H9 (cell line): ENCODE results near the gene MST1. TPM values are rescaled to one million over a fixed set of nuclear protein-coding genes. Genes with fewer than 3 reads are reported as not detected.

ENCODE experiments used
- DNase-seq: peaks from one replicate; pipeline ENCODE4 v3.0.0-alpha.2; 2017
- H2AFZ ChIP-seq: one replicate; pipeline ENCODE4 v1.6.1; 2013; ENCODE audit warnings: mild to moderate bottlenecking, low read length, control low read depth, moderate library complexity
- H2AK5ac ChIP-seq: 2 replicates; pipeline ENCODE4 v1.6.1; 2013; ENCODE audit warnings: low read length, control low read depth, mixed read lengths; ENCODE audit not compliant: insufficient read length
- H2BK120ac ChIP-seq: one replicate; pipeline ENCODE4 v1.6.1; 2013; ENCODE audit warnings: low read depth, mild to moderate bottlenecking, low read length, control low read depth, inconsistent platforms; ENCODE audit not compliant: poor library complexity, severe bottlenecking
- H2BK12ac ChIP-seq: 2 replicates; pipeline ENCODE4 v1.6.1; 2013; ENCODE audit warnings: low read length, control low read depth, mixed read lengths, low read depth; ENCODE audit not compliant: insufficient read length
- H2BK15ac ChIP-seq: 2 replicates; pipeline ENCODE4 v1.6.1; 2013; ENCODE audit warnings: low read depth, low read length, control low read depth
- H2BK20ac ChIP-seq: one replicate; pipeline ENCODE4 v1.6.1; 2013; ENCODE audit warnings: low read depth, mild to moderate bottlenecking, low read length, control low read depth, inconsistent platforms; ENCODE audit not compliant: poor library complexity, severe bottlenecking
- H2BK5ac ChIP-seq: 2 replicates; pipeline ENCODE4 v1.6.1; 2013; ENCODE audit warnings: low read length, control low read depth, mixed read lengths; ENCODE audit not compliant: insufficient read length
- H3K14ac ChIP-seq: 2 replicates; pipeline ENCODE4 v1.6.1; 2013; ENCODE audit warnings: low read length, control low read depth; ENCODE audit not compliant: insufficient read depth
- H3K18ac ChIP-seq: 2 replicates; pipeline ENCODE4 v1.6.1; 2013; ENCODE audit warnings: low read depth, mild to moderate bottlenecking, mixed read lengths, low read length, control low read depth; ENCODE audit not compliant: insufficient read length
- H3K23ac ChIP-seq: 2 replicates; pipeline ENCODE4 v1.6.1; 2013; ENCODE audit warnings: low read length, control low read depth, mixed read lengths, low read depth; ENCODE audit not compliant: insufficient read length
- H3K23me2 ChIP-seq: 2 replicates; pipeline ENCODE4 v1.6.1; 2013; ENCODE audit warnings: low read depth, mild to moderate bottlenecking, mixed read lengths, low read length, control low read depth; ENCODE audit not compliant: insufficient read length, poor library complexity, severe bottlenecking
- H3K27ac ChIP-seq: 2 replicates; pipeline ENCODE4 v1.5.1; 2013; ENCODE audit warnings: low read length, control low read depth, mixed read lengths, low read depth; ENCODE audit not compliant: insufficient read length
- H3K27me3 ChIP-seq: 2 replicates; pipeline ENCODE4 v1.6.1; 2013; ENCODE audit warnings: low read length, control low read depth, inconsistent platforms; ENCODE audit not compliant: insufficient read depth
- H3K4ac ChIP-seq: 2 replicates; pipeline ENCODE4 v1.6.1; 2013; ENCODE audit warnings: low read depth, mild to moderate bottlenecking, control low read depth, inconsistent platforms, low read length, moderate library complexity
- H3K4me1 ChIP-seq: 2 replicates; pipeline ENCODE4 v1.6.1; 2013; ENCODE audit warnings: low read length, control low read depth, inconsistent platforms; ENCODE audit not compliant: insufficient read depth
- H3K4me2 ChIP-seq: 2 replicates; pipeline ENCODE4 v1.6.1; 2013; ENCODE audit warnings: low read length, control low read depth, mixed read lengths; ENCODE audit not compliant: insufficient read length, insufficient read depth
- H3K56ac ChIP-seq: 2 replicates; pipeline ENCODE4 v1.6.1; 2013; ENCODE audit warnings: low read depth, mild to moderate bottlenecking, mixed read lengths, low read length, control low read depth; ENCODE audit not compliant: insufficient read length
- H3K79me1 ChIP-seq: 2 replicates; pipeline ENCODE4 v1.6.1; 2013; ENCODE audit warnings: low read depth, mild to moderate bottlenecking, moderate library complexity, low read length, control low read depth, inconsistent platforms; ENCODE audit not compliant: insufficient read depth, poor library complexity, severe bottlenecking
- H3K79me2 ChIP-seq: 2 replicates; pipeline ENCODE4 v1.6.1; 2013; ENCODE audit warnings: low read length, control low read depth, inconsistent platforms; ENCODE audit not compliant: insufficient read depth
- H3K9ac ChIP-seq: 2 replicates; pipeline ENCODE4 v1.6.1; 2013; ENCODE audit warnings: low read length, control low read depth, mixed read lengths; ENCODE audit not compliant: insufficient read length; ENCODE audit errors: extremely low read depth
- H3K9me3 ChIP-seq: one replicate; pipeline ENCODE4 v1.6.1; 2013; ENCODE audit warnings: low read depth, low read length, inconsistent platforms; ENCODE audit not compliant: control insufficient read depth
- H3T11ph ChIP-seq: one replicate; pipeline ENCODE4 v1.6.1; 2013; ENCODE audit warnings: mild to moderate bottlenecking, low read length, control low read depth, inconsistent platforms
- H4K20me1 ChIP-seq: one replicate; pipeline ENCODE4 v1.6.1; 2013; ENCODE audit not compliant: control insufficient read depth, insufficient read length, insufficient read depth
- H4K5ac ChIP-seq: 2 replicates; pipeline ENCODE4 v1.6.1; 2013; ENCODE audit warnings: low read depth, mild to moderate bottlenecking, mixed read lengths, low read length, control low read depth; ENCODE audit not compliant: insufficient read length
- H4K8ac ChIP-seq: replicated peaks from 2 replicates; pipeline ENCODE4 v1.6.1; 2013; ENCODE audit warnings: low read length, control low read depth, mixed read lengths, low read depth; ENCODE audit not compliant: insufficient read length
- H4K91ac ChIP-seq: 2 replicates; pipeline ENCODE4 v1.6.1; 2013; ENCODE audit warnings: low read depth, mild to moderate bottlenecking, moderate library complexity, mixed read lengths, low read length, control low read depth; ENCODE audit not compliant: insufficient read length
- H3K27ac Mint-ChIP-seq, 3 experiments: 2 replicates in 2 of 3; 3 replicates in 1 of 3; pipeline ENCODE4 v1.8.0; 2020 to 2021; ENCODE audit warnings: mixed read lengths in 3 of 3, mild to moderate bottlenecking in 1 of 3, moderate library complexity in 1 of 3
- H3K27me3 Mint-ChIP-seq: 2 replicates; pipeline ENCODE4 v1.8.0; 2021; ENCODE audit warnings: low read depth, mild to moderate bottlenecking, moderate library complexity, mixed read lengths
- H3K36me3 Mint-ChIP-seq, 3 experiments: 2 replicates in 2 of 3; 3 replicates in 1 of 3; pipeline ENCODE4 v1.8.0; 2020 to 2021; ENCODE audit warnings: low read depth in 3 of 3, mixed read lengths in 3 of 3; ENCODE audit not compliant: insufficient read depth in 1 of 3
- H3K4me1 Mint-ChIP-seq, 2 experiments: 2 replicates each; pipeline ENCODE4 v1.8.0; 2020; ENCODE audit warnings: mixed read lengths in 2 of 2
- H3K4me3 Mint-ChIP-seq, 2 experiments: 2 replicates in 1 of 2; 3 replicates in 1 of 2; pipeline ENCODE4 v1.8.0; 2020 to 2021; ENCODE audit warnings: mild to moderate bottlenecking in 2 of 2, mixed read lengths in 2 of 2, moderate library complexity in 1 of 2
- H3K9me3 Mint-ChIP-seq, 2 experiments: 2 replicates in 1 of 2; 3 replicates in 1 of 2; pipeline ENCODE4 v1.8.0; 2020; ENCODE audit warnings: mild to moderate bottlenecking in 2 of 2, mixed read lengths in 2 of 2, moderate library complexity in 1 of 2
- WGBS: extraction: QIAGEN DNeasy Blood & Tissue Kit; methylation state at CpG from one replicate; pipeline ENCODE4 v1.1.7; 2013; ENCODE audit warnings: missing lambda C conversion rate, low lambda C conversion rate, mixed read lengths; ENCODE audit not compliant: insufficient read length; ENCODE audit errors: extremely low coverage; 5-methylcytosine and 5-hydroxymethylcytosine counted together
- total RNA-seq: library from RNA; stranded (reverse); gene quantifications from 2 replicates; pipeline ENCODE4 v1.2.1, GENCODE V29; 2021
- TF ChIP-seq, protein P1 (sequence below): fragments of 200-600 bp; sonication (generic); conservative IDR thresholded peaks from 3 replicates; pipeline ENCODE4 v1.8.0; 2021; ENCODE audit warnings: antibody characterized with exemption, mild to moderate bottlenecking

The MST1 gene
- total RNA-seq, 1 experiment from 2014 or later: 8.9 TPM

GRCh38 chr3:49654955-49655556, 34.2 kb downstream of the MST1 start:
- no peaks in the 10 kb centered on the region for H3K79me1 ChIP-seq
- H3K9me3 Mint-ChIP-seq: no peaks in the 10 kb centered on the region
- TF ChIP-seq, protein P1, sequence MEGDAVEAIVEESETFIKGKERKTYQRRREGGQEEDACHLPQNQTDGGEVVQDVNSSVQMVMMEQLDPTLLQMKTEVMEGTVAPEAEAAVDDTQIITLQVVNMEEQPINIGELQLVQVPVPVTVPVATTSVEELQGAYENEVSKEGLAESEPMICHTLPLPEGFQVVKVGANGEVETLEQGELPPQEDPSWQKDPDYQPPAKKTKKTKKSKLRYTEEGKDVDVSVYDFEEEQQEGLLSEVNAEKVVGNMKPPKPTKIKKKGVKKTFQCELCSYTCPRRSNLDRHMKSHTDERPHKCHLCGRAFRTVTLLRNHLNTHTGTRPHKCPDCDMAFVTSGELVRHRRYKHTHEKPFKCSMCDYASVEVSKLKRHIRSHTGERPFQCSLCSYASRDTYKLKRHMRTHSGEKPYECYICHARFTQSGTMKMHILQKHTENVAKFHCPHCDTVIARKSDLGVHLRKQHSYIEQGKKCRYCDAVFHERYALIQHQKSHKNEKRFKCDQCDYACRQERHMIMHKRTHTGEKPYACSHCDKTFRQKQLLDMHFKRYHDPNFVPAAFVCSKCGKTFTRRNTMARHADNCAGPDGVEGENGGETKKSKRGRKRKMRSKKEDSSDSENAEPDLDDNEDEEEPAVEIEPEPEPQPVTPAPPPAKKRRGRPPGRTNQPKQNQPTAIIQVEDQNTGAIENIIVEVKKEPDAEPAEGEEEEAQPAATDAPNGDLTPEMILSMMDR: no peak

More at GRCh38 chr3:49654955-49655556, 34.2 kb downstream of the MST1 start:
- H2AFZ ChIP-seq: no peak overlapping the region
- no peak overlapping the region for H3K9ac ChIP-seq
- DNase-seq: no peak
- no peak overlapping the region; the same call in 1 of the 2 replicates for H3K14ac ChIP-seq
- H3K4ac ChIP-seq: no peak overlapping the region
- Mint-ChIP-seq H3K27ac (no peak overlapping the region; a peak in 1 of 7 replicates), H3K36me3 (no peaks in the 10 kb centered on the region; a peak in 1 of 7 replicates), H3K27me3 (no peaks in the 10 kb centered on the region), H3K4me1 (no peaks in the 10 kb centered on the region), H3K4me3 (no peak overlapping the region)
- H3K79me2 ChIP-seq: no peaks in the 10 kb centered on the region
- no peaks in the 10 kb centered on the region for H3K9me3 ChIP-seq
- no peak overlapping the region for H3T11ph ChIP-seq
- H4K20me1 ChIP-seq: no peaks in the 10 kb centered on the region
- H2BK12ac ChIP-seq: no peak overlapping the region
- no peak overlapping the region for H3K18ac ChIP-seq
- no peak overlapping the region for H3K23ac ChIP-seq
- no peak overlapping the region for H2AK5ac ChIP-seq
- no peak overlapping the region for H3K56ac ChIP-seq
- H4K5ac ChIP-seq: no peak overlapping the region
- no peak overlapping the region for H3K27ac ChIP-seq
- no peak overlapping the region for H2BK20ac ChIP-seq
- no peaks in the 10 kb centered on the region for H3K23me2 ChIP-seq
- H2BK120ac ChIP-seq: no peak overlapping the region
- H2BK15ac ChIP-seq: no peak overlapping the region
- no peak overlapping the region for H2BK5ac ChIP-seq
- no peak overlapping the region for H3K4me2 ChIP-seq
- no peak overlapping the region for H4K8ac ChIP-seq
- H3K27me3 ChIP-seq: no peaks in the 10 kb centered on the region
- no peak overlapping the region for H4K91ac ChIP-seq
- no CpG with 5 or more reads among the region's 10 CpGs for WGBS
- H3K4me1 ChIP-seq: no peaks in the 10 kb centered on the region
